ENCODE data around the gene CPNE6.

The CPNE6 gene

GRCh38 chr14:24051789-24052655 lies 19.3 kb upstream of the CPNE6 start, which contains the start of gene CARMIL3:
TSS of gene CARMIL3 (plus strand) at chr14:24052009. CDS start at chr14:24052154, 145 bp downstream.
- peak; percentile 89 for ATAC-seq
- no peak for TF ChIP-seq ZNF8 (CRISPR knock-in tag; IDR thresholded peaks at IDR 0.05)
- no peak for TF ChIP-seq TCF4 (CRISPR knock-in tag; IDR thresholded peaks at IDR 0.05; ENCODE audit: borderline replicate concordance)
- TF ChIP-seq CSDC2 (CRISPR knock-in tag; IDR thresholded peaks at IDR 0.05): no peak
- TF ChIP-seq ZC3H10 (CRISPR knock-in tag; IDR thresholded peaks at IDR 0.05): no peak
- TF ChIP-seq ZFP30 (CRISPR knock-in tag; IDR thresholded peaks at IDR 0.05): no peak
- no peak for TF ChIP-seq ZFP3 (CRISPR knock-in tag; IDR thresholded peaks at IDR 0.05)
- peak; percentile 44; the same call in 1 of the 2 replicates for TF ChIP-seq PATZ1 (CRISPR knock-in tag; IDR thresholded peaks at IDR 0.05; ENCODE audit: borderline replicate concordance)
- no peak for TF ChIP-seq ISL1 (CRISPR knock-in tag; IDR thresholded peaks at IDR 0.05)
- no peak for TF ChIP-seq SNAI2 (CRISPR knock-in tag; IDR thresholded peaks at IDR 0.05)

- no peak for TF ChIP-seq ZNF565 (CRISPR knock-in tag; conservative IDR thresholded peaks at IDR 0.05; ENCODE audit: low read depth)
- TF ChIP-seq ZFP3 (CRISPR knock-in tag; IDR thresholded peaks at IDR 0.05): no peak
- TF ChIP-seq ARNTL (CRISPR knock-in tag; IDR thresholded peaks at IDR 0.05; ENCODE audit: borderline replicate concordance, low read depth): no peak
- TF ChIP-seq TSHZ2 (CRISPR knock-in tag; IDR thresholded peaks at IDR 0.05): no peak
- TF ChIP-seq PATZ1 (CRISPR knock-in tag; IDR thresholded peaks at IDR 0.05; ENCODE audit: borderline replicate concordance): no peak
- TF ChIP-seq PPARA (CRISPR knock-in tag; IDR thresholded peaks at IDR 0.05; ENCODE audit: borderline replicate concordance): no peak
- TF ChIP-seq TCF4 (CRISPR knock-in tag; IDR thresholded peaks at IDR 0.05; ENCODE audit: borderline replicate concordance): no peak
- no peak for TF ChIP-seq SNAI2 (CRISPR knock-in tag; IDR thresholded peaks at IDR 0.05)
- no peak for TF ChIP-seq CREB5 (CRISPR knock-in tag; IDR thresholded peaks at IDR 0.05; ENCODE audit: low read depth)
- TF ChIP-seq RARB (CRISPR knock-in tag; IDR thresholded peaks at IDR 0.05): no peak
- no peak for TF ChIP-seq ESRRG (CRISPR knock-in tag; IDR thresholded peaks at IDR 0.05)
- TF ChIP-seq TOX (CRISPR knock-in tag; IDR thresholded peaks at IDR 0.05; ENCODE audit: borderline replicate concordance): no peak
- TF ChIP-seq ZFP30 (CRISPR knock-in tag; IDR thresholded peaks at IDR 0.05): no peak
- no peak for TF ChIP-seq ZC3H10 (CRISPR knock-in tag; IDR thresholded peaks at IDR 0.05)
- no peak for TF ChIP-seq BACH2 (CRISPR knock-in tag; IDR thresholded peaks at IDR 0.05; ENCODE audit: borderline replicate concordance)
- TF ChIP-seq GLIS3 (CRISPR knock-in tag; IDR thresholded peaks at IDR 0.05): no peak
- TF ChIP-seq ISL1 (CRISPR knock-in tag; IDR thresholded peaks at IDR 0.05): no peak
- no peak for ATAC-seq
Measured at GRCh38 chr14:24052656-24053547, 18.5 kb upstream of the CPNE6 start.

All from SK-N-SH treated with all-trans-retinoic acid at 6 μM for 48 hours (cell line).